Measurements from ENCODE around the gene SON.

DNA sequence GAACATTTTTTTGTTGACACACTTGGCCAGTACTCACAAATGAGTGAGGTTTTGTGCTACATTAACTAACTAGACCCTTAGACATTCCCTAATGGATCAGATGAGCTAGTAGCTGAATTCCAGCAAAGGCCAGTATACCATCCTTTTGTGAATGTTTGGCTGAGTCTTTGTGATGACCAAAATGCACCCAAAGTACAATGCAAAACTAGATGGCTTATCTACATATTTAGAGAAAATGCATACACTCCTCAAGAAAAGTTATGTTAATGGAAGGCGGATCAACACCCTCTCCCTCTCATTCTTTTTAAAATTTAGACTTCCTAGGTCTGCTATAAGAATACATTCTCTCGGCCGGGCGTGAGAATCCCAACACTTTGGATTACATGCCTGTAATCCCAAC is 31.2 kb upstream of the SON start:
- TF ChIP-seq, protein P1, sequence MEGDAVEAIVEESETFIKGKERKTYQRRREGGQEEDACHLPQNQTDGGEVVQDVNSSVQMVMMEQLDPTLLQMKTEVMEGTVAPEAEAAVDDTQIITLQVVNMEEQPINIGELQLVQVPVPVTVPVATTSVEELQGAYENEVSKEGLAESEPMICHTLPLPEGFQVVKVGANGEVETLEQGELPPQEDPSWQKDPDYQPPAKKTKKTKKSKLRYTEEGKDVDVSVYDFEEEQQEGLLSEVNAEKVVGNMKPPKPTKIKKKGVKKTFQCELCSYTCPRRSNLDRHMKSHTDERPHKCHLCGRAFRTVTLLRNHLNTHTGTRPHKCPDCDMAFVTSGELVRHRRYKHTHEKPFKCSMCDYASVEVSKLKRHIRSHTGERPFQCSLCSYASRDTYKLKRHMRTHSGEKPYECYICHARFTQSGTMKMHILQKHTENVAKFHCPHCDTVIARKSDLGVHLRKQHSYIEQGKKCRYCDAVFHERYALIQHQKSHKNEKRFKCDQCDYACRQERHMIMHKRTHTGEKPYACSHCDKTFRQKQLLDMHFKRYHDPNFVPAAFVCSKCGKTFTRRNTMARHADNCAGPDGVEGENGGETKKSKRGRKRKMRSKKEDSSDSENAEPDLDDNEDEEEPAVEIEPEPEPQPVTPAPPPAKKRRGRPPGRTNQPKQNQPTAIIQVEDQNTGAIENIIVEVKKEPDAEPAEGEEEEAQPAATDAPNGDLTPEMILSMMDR (IDR thresholded peaks at IDR 0.05; ENCODE audit: insufficient read depth, low read length, poor library complexity, severe bottlenecking): no peak
- no peak for TF ChIP-seq EZH2phosphoT487 (conservative IDR thresholded peaks at IDR 0.05; ENCODE audit: low read length)
